ENCODE results near the gene SH3GLB2. TPM values are rescaled to one million over a fixed set of nuclear protein-coding genes. Genes with fewer than 3 reads are reported as not detected.

Gene SH3GLB2
- total and polyA plus RNA-seq, 2 of the 8 experiments (the other 6 are each of a cell fraction or from before 2014, with no cell fraction given) = 52.7 to 79.9 TPM

GRCh38 chr9:129040113-129040643 lies 12.0 kb upstream of the SH3GLB2 start (continued):
- no peak for TF ChIP-seq CHD7 (IDR thresholded peaks at IDR 0.05; ENCODE audit: insufficient replicate concordance, low read length)
- no peak for TF ChIP-seq YY1 (IDR thresholded peaks at IDR 0.05; ENCODE audit: low read depth, low read length)
- no peak for TF ChIP-seq POLR2AphosphoS5 (IDR thresholded peaks at IDR 0.05; ENCODE audit: low read depth, low read length)
- TF ChIP-seq TCF12 (IDR thresholded peaks at IDR 0.05; ENCODE audit: low read depth, low read length) = no peak
